HepG2 (cell line): ENCODE data around the gene VRK2. TPM values are rescaled to one million over a fixed set of nuclear protein-coding genes. Genes with fewer than 3 reads are reported as not detected.

Source experiments
- BRD4 ChIP-seq: sonication (generic); formaldehyde crosslinking; IDR thresholded peaks from 2 replicates; pipeline ENCODE4 v1.4.0; 2020; ENCODE audit warnings: missing genetic modification reagents
- CREM ChIP-seq, 2 experiments: sonication (generic) in 1 of 2; formaldehyde crosslinking in 1 of 2; IDR thresholded peaks; 2 replicates each; pipeline versions ENCODE4 v1.4.0 to v1.6.1; 2016 to 2020; ENCODE audit warnings: antibody characterized with exemption in 1 of 2, mild to moderate bottlenecking in 1 of 2, missing genetic modification reagents in 1 of 2
- GZF1 ChIP-seq: sonication (generic); formaldehyde crosslinking; IDR thresholded peaks from 2 replicates; pipeline ENCODE4 v1.5.1; 2020; ENCODE audit warnings: mild to moderate bottlenecking, missing genetic modification reagents
- HNRNPLL ChIP-seq: fragments of 200-400 bp; formaldehyde crosslinking; IDR thresholded peaks from 2 replicates; pipeline ENCODE4 v1.6.1; 2017; ENCODE audit warnings: mild to moderate bottlenecking, low read depth, low read length; ENCODE audit not compliant: poor library complexity, severe bottlenecking
- MAFF ChIP-seq: IDR thresholded peaks from 2 replicates; pipeline ENCODE4 v1.6.1; 2011; ENCODE audit warnings: low read depth, low read length, improper control_type of control experiment
- NFATC3 ChIP-seq: sonication (generic); formaldehyde crosslinking; IDR thresholded peaks from 2 replicates; pipeline ENCODE4 v1.5.1; 2020; ENCODE audit warnings: mild to moderate bottlenecking, missing genetic modification reagents
- POLR2A ChIP-seq, 2 experiments: IDR thresholded peaks; 2 replicates each; pipeline ENCODE4 v1.6.1; 2011; ENCODE audit warnings: low read depth in 2 of 2, low read length in 2 of 2, mild to moderate bottlenecking in 1 of 2, moderate library complexity in 1 of 2; ENCODE audit not compliant: insufficient read depth in 1 of 2
- PRMT3 ChIP-seq: sonication (generic); formaldehyde crosslinking; IDR thresholded peaks from 2 replicates; pipeline ENCODE4 v1.8.1; 2022; ENCODE audit warnings: low read depth, mild to moderate bottlenecking, moderate library complexity, missing genetic modification reagents, borderline replicate concordance
- SNAI1 ChIP-seq: sonication (generic); formaldehyde crosslinking; IDR thresholded peaks from 2 replicates; pipeline ENCODE4 v1.5.0; 2020; ENCODE audit warnings: mild to moderate bottlenecking, missing genetic modification reagents, borderline replicate concordance
- TBP ChIP-seq: sonication (generic); formaldehyde crosslinking; IDR thresholded peaks from 2 replicates; pipeline ENCODE4 v1.5.0; 2020; ENCODE audit warnings: missing genetic modification reagents
- ZMAT3 ChIP-seq: sonication (generic); formaldehyde crosslinking; conservative IDR thresholded peaks from 2 replicates; pipeline ENCODE4 v1.7.0; 2021; ENCODE audit warnings: missing genetic modification reagents
- ZNF17 ChIP-seq: sonication (generic); formaldehyde crosslinking; IDR thresholded peaks from 2 replicates; pipeline ENCODE4 v1.5.0; 2020; ENCODE audit warnings: mild to moderate bottlenecking, missing genetic modification reagents
- ZNF333 ChIP-seq: sonication (generic); formaldehyde crosslinking; IDR thresholded peaks from 2 replicates; pipeline ENCODE4 v1.4.0; 2020; ENCODE audit warnings: mild to moderate bottlenecking, missing genetic modification reagents, borderline replicate concordance
- ZNF451 ChIP-seq: sonication (generic); formaldehyde crosslinking; IDR thresholded peaks from 2 replicates; pipeline ENCODE4 v1.5.0; 2020; ENCODE audit warnings: mild to moderate bottlenecking, missing genetic modification reagents
- ZNF724P ChIP-seq: sonication (generic); formaldehyde crosslinking; IDR thresholded peaks from 2 replicates; pipeline ENCODE4 v1.8.0; 2022; ENCODE audit warnings: missing genetic modification reagents, borderline replicate concordance
- ZNF777 ChIP-seq: sonication (generic); formaldehyde crosslinking; IDR thresholded peaks from 2 replicates; pipeline ENCODE4 v1.4.0; 2020; ENCODE audit warnings: missing genetic modification reagents
- ZNF781 ChIP-seq: sonication (generic); formaldehyde crosslinking; IDR thresholded peaks from 2 replicates; pipeline ENCODE4 v1.5.1; 2020; ENCODE audit warnings: borderline replicate concordance, mild to moderate bottlenecking, missing genetic modification reagents; ENCODE audit errors: not compliant biosample characterization
- ZSCAN30 ChIP-seq: sonication (generic); formaldehyde crosslinking; IDR thresholded peaks from 2 replicates; pipeline ENCODE4 v1.5.0; 2020; ENCODE audit warnings: mild to moderate bottlenecking, missing genetic modification reagents
- polyA plus RNA-seq, 8 experiments: library from polyadenylated mRNA; depleted of rRNA in 3 of 8; stranded (reverse) in 7 of 8; unstranded in 1 of 8; fragments of >200 nt; fragmentation: Illumina TruSeq in 4 of 8; extraction: Trizol in 4 of 8; gene quantifications; 2 replicates each; pipeline versions ENCODE4 v1.2.1 to v1.2.3, GENCODE V29; 2011 to 2016; ENCODE audit warnings: low read depth in 4 of 8, missing spikeins in 1 of 8, mixed read lengths in 1 of 8; ENCODE audit not compliant: insufficient read depth in 1 of 8
- total RNA-seq, 5 experiments: library from RNA; depleted of rRNA; stranded (reverse); fragments of >200 nt; fragmentation: Illumina TruSeq; extraction: Trizol; gene quantifications; 2 replicates each; pipeline ENCODE4 v1.2.3, GENCODE V29; 2016; ENCODE audit warnings: low read depth in 1 of 5
- TF ChIP-seq, protein P1 (sequence below): sonication (generic); formaldehyde crosslinking; IDR thresholded peaks from 2 replicates; pipeline ENCODE4 v1.5.0; 2020; ENCODE audit warnings: mild to moderate bottlenecking, missing genetic modification reagents
- TF ChIP-seq, protein P2 (sequence below): sonication (generic); formaldehyde crosslinking; IDR thresholded peaks from 2 replicates; pipeline ENCODE4 v1.5.0; 2020; ENCODE audit warnings: missing genetic modification reagents
- TF ChIP-seq, protein P3 (sequence below): sonication (generic); formaldehyde crosslinking; IDR thresholded peaks from 2 replicates; pipeline ENCODE4 v1.5.0; 2020; ENCODE audit warnings: mild to moderate bottlenecking, missing genetic modification reagents, borderline replicate concordance
- TF ChIP-seq, protein P4 (sequence below): sonication (generic); formaldehyde crosslinking; IDR thresholded peaks from 2 replicates; pipeline ENCODE4 v1.4.0; 2020; ENCODE audit warnings: mild to moderate bottlenecking, missing genetic modification reagents
- TF ChIP-seq, protein P5 (sequence below): sonication (generic); formaldehyde crosslinking; IDR thresholded peaks from 2 replicates; pipeline ENCODE4 v1.8.0; 2022; ENCODE audit warnings: mild to moderate bottlenecking, missing genetic modification reagents

Gene VRK2
- total and polyA plus RNA-seq, 2 of the 13 experiments (the other 11 are each of a cell fraction or from before 2014, with no cell fraction given): 13.3 to 29.1 TPM

DNA sequence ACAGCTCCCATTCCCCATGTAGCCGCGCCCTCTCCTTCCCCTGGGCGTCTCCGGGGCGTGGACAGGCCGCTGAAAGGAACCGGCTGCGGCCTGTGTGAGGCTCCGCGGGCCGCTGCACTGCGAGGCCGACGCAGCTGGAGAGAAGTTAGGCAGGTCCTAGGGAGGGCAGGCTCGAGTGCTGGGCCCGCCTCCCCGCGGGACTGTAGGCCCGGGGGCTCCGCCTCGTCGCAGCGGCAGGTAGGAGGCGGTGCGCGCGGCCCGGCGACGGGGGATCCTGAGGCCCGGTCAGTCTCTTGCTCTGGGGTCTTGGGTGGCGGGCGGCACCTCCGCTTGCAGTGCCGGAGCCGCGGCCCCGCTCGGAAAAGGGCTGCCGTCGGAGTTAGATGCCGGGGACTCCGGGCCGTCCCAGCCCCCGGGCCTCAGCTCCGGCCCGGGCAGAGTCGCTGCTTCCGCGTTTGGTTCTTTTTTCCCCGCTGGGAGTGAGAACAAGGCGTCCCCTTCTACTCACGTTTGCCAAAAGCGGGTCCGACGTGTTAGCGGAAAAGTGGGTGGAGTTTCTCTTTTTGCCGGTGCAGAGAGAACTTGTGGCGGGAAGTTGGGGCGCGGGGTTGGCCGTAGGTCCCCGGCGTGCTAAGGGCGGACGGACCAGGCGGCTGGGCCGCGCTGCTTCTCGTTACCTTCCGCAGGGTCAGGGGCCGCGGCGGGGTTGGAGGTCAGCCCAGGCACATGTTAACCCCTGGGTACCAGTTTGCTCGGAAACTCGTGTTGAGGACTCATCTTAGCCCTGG lies at the start of gene VRK2 (continued):
- TF ChIP-seq, protein P1, sequence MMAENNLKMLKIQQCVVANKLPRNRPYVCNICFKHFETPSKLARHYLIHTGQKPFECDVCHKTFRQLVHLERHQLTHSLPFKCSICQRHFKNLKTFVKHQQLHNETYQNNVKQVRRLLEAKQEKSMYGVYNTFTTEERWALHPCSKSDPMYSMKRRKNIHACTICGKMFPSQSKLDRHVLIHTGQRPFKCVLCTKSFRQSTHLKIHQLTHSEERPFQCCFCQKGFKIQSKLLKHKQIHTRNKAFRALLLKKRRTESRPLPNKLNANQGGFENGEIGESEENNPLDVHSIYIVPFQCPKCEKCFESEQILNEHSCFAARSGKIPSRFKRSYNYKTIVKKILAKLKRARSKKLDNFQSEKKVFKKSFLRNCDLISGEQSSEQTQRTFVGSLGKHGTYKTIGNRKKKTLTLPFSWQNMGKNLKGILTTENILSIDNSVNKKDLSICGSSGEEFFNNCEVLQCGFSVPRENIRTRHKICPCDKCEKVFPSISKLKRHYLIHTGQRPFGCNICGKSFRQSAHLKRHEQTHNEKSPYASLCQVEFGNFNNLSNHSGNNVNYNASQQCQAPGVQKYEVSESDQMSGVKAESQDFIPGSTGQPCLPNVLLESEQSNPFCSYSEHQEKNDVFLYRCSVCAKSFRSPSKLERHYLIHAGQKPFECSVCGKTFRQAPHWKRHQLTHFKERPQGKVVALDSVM (CRISPR knock-in tag): peak; percentile 79
- TF ChIP-seq ZNF17 (peak; percentile 82; the same call in 1 of the 2 replicates), ZSCAN30 (CRISPR knock-in tag) (peak; percentile 98), ZMAT3 (CRISPR knock-in tag) (peak; percentile 99), MAFF (no peak), BRD4 (CRISPR knock-in tag) (peak; percentile 91), GZF1 (CRISPR knock-in tag) (peak; percentile 62; the same call in 1 of the 2 replicates), TBP (CRISPR knock-in tag) (no peak), NFATC3 (peak; percentile 82), ZNF333 (CRISPR knock-in tag) (peak; percentile 93; the same call in 1 of the 2 replicates), HNRNPLL (peak; percentile 96), ZNF451 (CRISPR knock-in tag) (peak; percentile 97), ZNF777 (CRISPR knock-in tag) (peak; percentile 97), SNAI1 (peak; percentile 97), PRMT3 (CRISPR knock-in tag) (peak; percentile 89), POLR2A (IDR thresholded peaks at IDR 0.05; ENCODE audit: insufficient read depth in 1 of 2, low read depth in 2 of 2, low read length in 2 of 2) (peak; percentile 86 to 91), ZNF781 (CRISPR knock-in tag) (peak; percentile 98), ZNF724P (peak; percentile 91), CREM (IDR thresholded peaks at IDR 0.05) (no peak), CREM (CRISPR knock-in tag; IDR thresholded peaks at IDR 0.05) (no peak)
- TF ChIP-seq, protein P2, sequence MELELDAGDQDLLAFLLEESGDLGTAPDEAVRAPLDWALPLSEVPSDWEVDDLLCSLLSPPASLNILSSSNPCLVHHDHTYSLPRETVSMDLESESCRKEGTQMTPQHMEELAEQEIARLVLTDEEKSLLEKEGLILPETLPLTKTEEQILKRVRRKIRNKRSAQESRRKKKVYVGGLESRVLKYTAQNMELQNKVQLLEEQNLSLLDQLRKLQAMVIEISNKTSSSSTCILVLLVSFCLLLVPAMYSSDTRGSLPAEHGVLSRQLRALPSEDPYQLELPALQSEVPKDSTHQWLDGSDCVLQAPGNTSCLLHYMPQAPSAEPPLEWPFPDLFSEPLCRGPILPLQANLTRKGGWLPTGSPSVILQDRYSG (CRISPR knock-in tag): peak; percentile 95
- TF ChIP-seq, protein P3, sequence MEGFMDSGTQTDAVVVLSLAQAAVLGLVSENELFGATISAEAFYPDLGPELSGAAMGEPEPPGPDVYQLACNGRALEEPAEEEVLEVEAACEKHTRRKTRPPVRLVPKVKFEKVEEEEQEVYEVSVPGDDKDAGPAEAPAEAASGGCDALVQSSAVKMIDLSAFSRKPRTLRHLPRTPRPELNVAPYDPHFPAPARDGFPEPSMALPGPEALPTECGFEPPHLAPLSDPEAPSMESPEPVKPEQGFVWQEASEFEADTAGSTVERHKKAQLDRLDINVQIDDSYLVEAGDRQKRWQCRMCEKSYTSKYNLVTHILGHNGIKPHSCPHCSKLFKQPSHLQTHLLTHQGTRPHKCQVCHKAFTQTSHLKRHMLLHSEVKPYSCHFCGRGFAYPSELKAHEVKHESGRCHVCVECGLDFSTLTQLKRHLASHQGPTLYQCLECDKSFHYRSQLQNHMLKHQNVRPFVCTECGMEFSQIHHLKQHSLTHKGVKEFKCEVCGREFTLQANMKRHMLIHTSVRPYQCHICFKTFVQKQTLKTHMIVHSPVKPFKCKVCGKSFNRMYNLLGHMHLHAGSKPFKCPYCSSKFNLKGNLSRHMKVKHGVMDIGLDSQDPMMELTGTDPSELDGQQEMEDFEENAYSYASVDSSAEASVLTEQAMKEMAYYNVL (CRISPR knock-in tag): peak; percentile 59
- TF ChIP-seq, protein P4, sequence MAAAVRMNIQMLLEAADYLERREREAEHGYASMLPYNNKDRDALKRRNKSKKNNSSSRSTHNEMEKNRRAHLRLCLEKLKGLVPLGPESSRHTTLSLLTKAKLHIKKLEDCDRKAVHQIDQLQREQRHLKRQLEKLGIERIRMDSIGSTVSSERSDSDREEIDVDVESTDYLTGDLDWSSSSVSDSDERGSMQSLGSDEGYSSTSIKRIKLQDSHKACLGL (CRISPR knock-in tag): peak; percentile 97
- TF ChIP-seq, protein P5, sequence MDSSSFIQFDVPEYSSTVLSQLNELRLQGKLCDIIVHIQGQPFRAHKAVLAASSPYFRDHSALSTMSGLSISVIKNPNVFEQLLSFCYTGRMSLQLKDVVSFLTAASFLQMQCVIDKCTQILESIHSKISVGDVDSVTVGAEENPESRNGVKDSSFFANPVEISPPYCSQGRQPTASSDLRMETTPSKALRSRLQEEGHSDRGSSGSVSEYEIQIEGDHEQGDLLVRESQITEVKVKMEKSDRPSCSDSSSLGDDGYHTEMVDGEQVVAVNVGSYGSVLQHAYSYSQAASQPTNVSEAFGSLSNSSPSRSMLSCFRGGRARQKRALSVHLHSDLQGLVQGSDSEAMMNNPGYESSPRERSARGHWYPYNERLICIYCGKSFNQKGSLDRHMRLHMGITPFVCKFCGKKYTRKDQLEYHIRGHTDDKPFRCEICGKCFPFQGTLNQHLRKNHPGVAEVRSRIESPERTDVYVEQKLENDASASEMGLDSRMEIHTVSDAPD (CRISPR knock-in tag): no peak; the same call in none of the 2 replicates
